HG02885 (cell line): ENCODE results near the gene CACNB4.
"Not testable (repeated sequence)": the region's sequence is repeated elsewhere in the genome, so short reads cannot be mapped to it uniquely, and the experiment has no call there.

Experiments used
- ATAC-seq: cut with Tn5 transposase; IDR thresholded peaks from one replicate; pipeline ENCODE4 v1.9.1; 2021; ENCODE audit warnings: mild to moderate bottlenecking; ENCODE audit not compliant: unreplicated experiment, poor library complexity

CACNB4 gene

GRCh38 chr2:151952691-151953456 is 146.0 kb downstream of the CACNB4 start:
- no peak for ATAC-seq

GRCh38 chr2:151947813-151948165 is 151.1 kb downstream of the CACNB4 start:
- ATAC-seq, result no peak

GRCh38 chr2:151946899-151947812 is 151.7 kb downstream of the CACNB4 start:
- no peak for ATAC-seq

GRCh38 chr2:151946250-151946884 is 152.5 kb downstream of the CACNB4 start:
- ATAC-seq, result no peak

- ATAC-seq, result no peak
These were observed 153.2 kb downstream of the CACNB4 start for GRCh38 chr2:151945602-151946001.

GRCh38 chr2:151945186-151945585 is 153.7 kb downstream of the CACNB4 start:
- ATAC-seq, result no peak

- ATAC-seq, result no peak
These were observed 155.4 kb downstream of the CACNB4 start for GRCh38 chr2:151943461-151943860.

GRCh38 chr2:151942540-151943205 is 156.2 kb downstream of the CACNB4 start:
- ATAC-seq, result not testable (repeated sequence)

GRCh38 chr2:151937966-151938365 is 160.9 kb downstream of the CACNB4 start:
- no peak for ATAC-seq

GRCh38 chr2:151936626-151937025 is 162.2 kb downstream of the CACNB4 start:
- ATAC-seq, result no peak

GRCh38 chr2:151933266-151933804 is 165.5 kb downstream of the CACNB4 start:
- no peak for ATAC-seq

- ATAC-seq, result no peak
These were observed 167.1 kb downstream of the CACNB4 start for GRCh38 chr2:151931756-151932155.

GRCh38 chr2:151931030-151931611 is 167.7 kb downstream of the CACNB4 start:
- no peak for ATAC-seq

GRCh38 chr2:151930042-151930441 is 168.8 kb downstream of the CACNB4 start:
- ATAC-seq, result no peak

- no peak for ATAC-seq
These were observed 170.5 kb downstream of the CACNB4 start for GRCh38 chr2:151928380-151928779.

GRCh38 chr2:151927501-151928221 is 171.2 kb downstream of the CACNB4 start:
- no peak for ATAC-seq

- no peak for ATAC-seq
These were observed 175.8 kb downstream of the CACNB4 start for GRCh38 chr2:151922845-151923666.

- no peak for ATAC-seq
These were observed 179.1 kb downstream of the CACNB4 start for GRCh38 chr2:151919786-151920185.
